ENCODE results near the gene UBXN11. TPM values are rescaled to one million over a fixed set of nuclear protein-coding genes. Genes with fewer than 3 reads are reported as not detected.
"Not testable (repeated sequence)": the region's sequence is repeated elsewhere in the genome, so short reads cannot be mapped to it uniquely, and the experiment has no call there.

The UBXN11 gene
- total RNA-seq, 4 donors from 2014 or later = 2.7 to 3.8 (median 3.4) TPM

DNA sequence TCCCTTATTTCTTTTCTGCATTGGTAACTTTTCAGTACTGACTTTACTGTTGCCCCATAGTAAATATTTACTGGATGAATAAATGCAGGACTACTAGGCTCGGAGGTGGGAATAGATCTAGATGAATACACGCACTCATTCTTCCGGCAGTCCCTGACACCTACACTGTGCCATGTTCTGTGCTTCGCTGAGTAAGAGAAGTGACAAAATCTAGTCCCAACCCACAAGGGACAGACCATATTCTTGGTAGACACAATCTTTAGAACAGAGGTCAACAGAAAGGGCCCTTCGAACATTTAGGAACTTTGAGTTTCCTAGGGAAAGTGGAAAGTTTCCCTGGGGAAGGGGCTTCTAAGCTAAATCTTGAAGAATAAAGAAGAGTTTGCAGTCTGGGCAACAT lies 8.1 kb upstream of the UBXN11 start:
- intact Hi-C loops (cut with DNase I; ENCODE audit: low total_unique reads) = no loop called here
- Histone ChIP-seq H3K27ac (no peak overlapping the region), H3K4me1 (no peaks in the 10 kb centered on the region), H3K27me3 (no peaks in the 10 kb centered on the region), H3K36me3 (no peaks in the 10 kb centered on the region), H3K4me3 (no peak overlapping the region), H3K9me3 (no peaks in the 10 kb centered on the region)
- TF ChIP-seq POLR2A (IDR thresholded peaks at IDR 0.05) (no peak), CTCF (IDR thresholded peaks at IDR 0.05 in 4 of 5, conservative IDR thresholded peaks at IDR 0.05 in 1 of 5) (no peak)
- ATAC-seq (no peak), DNase-seq (no peak)
- in situ Hi-C loops (cut with MboI; ENCODE audit: low sequenced_read_pairs in 4 of 4) = no loop called here

DNA sequence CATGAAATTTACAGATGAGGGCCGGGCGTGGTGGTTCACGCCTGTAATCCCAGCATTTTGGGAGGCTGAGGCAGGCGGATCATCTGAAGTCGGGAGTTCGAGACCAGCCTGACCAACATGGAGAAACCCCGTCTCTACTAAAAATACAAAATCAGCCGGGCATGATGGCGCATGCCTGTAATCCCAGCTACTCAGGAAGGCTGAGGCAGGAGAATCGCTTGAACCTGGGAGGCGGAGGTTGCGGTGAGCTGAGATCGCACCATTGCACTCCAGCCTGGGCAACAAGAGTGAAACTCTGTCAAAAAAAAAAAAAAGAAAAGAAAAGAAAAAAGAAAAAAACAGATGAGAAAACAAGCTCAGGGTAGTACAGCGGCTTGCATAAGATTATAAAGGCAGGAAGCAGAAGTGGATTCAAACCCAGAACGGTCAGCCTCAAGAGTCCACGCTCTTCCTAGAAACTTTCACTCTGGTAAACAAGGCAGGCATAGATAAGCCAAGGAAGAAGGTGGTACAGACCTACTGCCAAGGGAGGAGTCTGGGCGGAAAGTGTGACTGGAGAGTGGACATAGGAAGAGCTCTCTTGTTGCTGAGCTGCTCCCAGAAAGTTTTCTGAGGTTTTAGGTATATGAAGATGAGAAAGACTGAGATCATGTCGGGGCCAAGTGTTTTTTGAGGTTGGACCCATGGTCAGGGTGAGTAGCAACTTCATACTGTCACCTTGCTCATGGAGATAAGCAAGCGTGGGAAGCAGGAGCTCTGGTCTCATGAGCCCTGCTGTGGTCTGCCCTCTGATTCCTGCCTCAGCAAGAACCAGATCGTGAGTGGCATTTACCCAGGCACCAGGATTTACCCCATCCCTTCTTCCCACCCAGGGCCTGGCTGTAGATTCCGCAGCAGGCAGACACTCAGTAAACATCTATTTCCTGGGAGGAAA lies 1.8 kb upstream of the UBXN11 start:
- in situ Hi-C loops (cut with MboI; ENCODE audit: low sequenced_read_pairs in 4 of 4); H3K9me3 ChIP-seq; intact Hi-C loops (cut with DNase I; ENCODE audit: low total_unique reads); H3K27me3 ChIP-seq; H3K4me3 ChIP-seq; H3K36me3 ChIP-seq; DNase-seq; H3K27ac ChIP-seq; ATAC-seq: not testable (repeated sequence)
- peaks cover 7 to 13% of the 10 kb centered on the region in 2 donors for H3K4me1 ChIP-seq

GRCh38 chr1:26307363-26307781 lies 936 bp upstream of the UBXN11 start:
- no peaks in the 10 kb centered on the region for H3K27me3 ChIP-seq
- in situ Hi-C loops (cut with MboI; ENCODE audit: low sequenced_read_pairs in 4 of 4) (no loop called here), intact Hi-C loops (cut with DNase I; ENCODE audit: low total_unique reads) (no loop called here)
- peak overlapping the region; percentile 42 to 73 (median 55) for H3K27ac ChIP-seq
- ATAC-seq (no peak), DNase-seq (no peak)
- H3K4me3 ChIP-seq = peak overlapping the region in 1 of 4 donors; percentile 85
- H3K36me3 ChIP-seq = no peaks in the 10 kb centered on the region
- peaks cover 7 to 13% of the 10 kb centered on the region in 2 donors for H3K4me1 ChIP-seq
- no peaks in the 10 kb centered on the region for H3K9me3 ChIP-seq
- TF ChIP-seq POLR2A (IDR thresholded peaks at IDR 0.05) (no peak), CTCF (IDR thresholded peaks at IDR 0.05 in 4 of 5, conservative IDR thresholded peaks at IDR 0.05 in 1 of 5) (no peak)

- in situ Hi-C loops (cut with MboI; ENCODE audit: low sequenced_read_pairs in 4 of 4) = no loop called here
- no peak for DNase-seq
- TF ChIP-seq CTCF (IDR thresholded peaks at IDR 0.05 in 4 of 5, conservative IDR thresholded peaks at IDR 0.05 in 1 of 5) = no peak
- no peak for TF ChIP-seq POLR2A (IDR thresholded peaks at IDR 0.05)
- ATAC-seq = no peak
- intact Hi-C loops (cut with DNase I; ENCODE audit: low total_unique reads) = no loop called here
- peaks cover 7 to 13% of the 10 kb centered on the region in 2 donors for H3K4me1 ChIP-seq
- no peaks in the 10 kb centered on the region for H3K36me3 ChIP-seq
- H3K9me3 ChIP-seq = no peaks in the 10 kb centered on the region
- H3K27me3 ChIP-seq = no peaks in the 10 kb centered on the region
- peak overlapping the region; percentile 75 to 85 (median 82) for H3K4me3 ChIP-seq
- H3K27ac ChIP-seq = peak overlapping the region; percentile 42 to 73 (median 55)
These were observed 658 bp downstream of the UBXN11 start for GRCh38 chr1:26305667-26306289.

GRCh38 chr1:26302733-26303405 lies 3.6 kb downstream of the UBXN11 start:
- DNase-seq = peak in 1 of 2 donors; percentile 54
- no peak for ATAC-seq
- peak overlapping the region; percentile 16 to 37 (median 26) for H3K27ac ChIP-seq
- no peak overlapping the region for H3K4me3 ChIP-seq
- intact Hi-C loops (cut with DNase I; ENCODE audit: low total_unique reads) = no loop called here
- in situ Hi-C loops (cut with MboI; ENCODE audit: low sequenced_read_pairs in 4 of 4) = no loop called here
- peaks cover 7 to 13% of the 10 kb centered on the region in 2 donors for H3K4me1 ChIP-seq
- TF ChIP-seq CTCF (IDR thresholded peaks at IDR 0.05 in 4 of 5, conservative IDR thresholded peaks at IDR 0.05 in 1 of 5) (no peak), POLR2A (IDR thresholded peaks at IDR 0.05) (no peak)
- no peaks in the 10 kb centered on the region for H3K9me3 ChIP-seq
- no peaks in the 10 kb centered on the region for H3K36me3 ChIP-seq
- no peaks in the 10 kb centered on the region for H3K27me3 ChIP-seq
